Activated CD8-positive, alpha-beta memory T cell treated with anti-CD3 and anti-CD28 coated beads for 48 hours (primary cell): ENCODE results near the gene OSBP2.
"Not testable (repeated sequence)": the region's sequence is repeated elsewhere in the genome, so short reads cannot be mapped to it uniquely, and the experiment has no call there.

ENCODE experiments used
- DNase-seq, 3 experiments: peaks; one replicate each; pipeline ENCODE4 v3.0.0-alpha.2; 2020; ENCODE audit warnings: low read depth in 2 of 3, low spot score in 2 of 3

OSBP2 gene

DNA sequence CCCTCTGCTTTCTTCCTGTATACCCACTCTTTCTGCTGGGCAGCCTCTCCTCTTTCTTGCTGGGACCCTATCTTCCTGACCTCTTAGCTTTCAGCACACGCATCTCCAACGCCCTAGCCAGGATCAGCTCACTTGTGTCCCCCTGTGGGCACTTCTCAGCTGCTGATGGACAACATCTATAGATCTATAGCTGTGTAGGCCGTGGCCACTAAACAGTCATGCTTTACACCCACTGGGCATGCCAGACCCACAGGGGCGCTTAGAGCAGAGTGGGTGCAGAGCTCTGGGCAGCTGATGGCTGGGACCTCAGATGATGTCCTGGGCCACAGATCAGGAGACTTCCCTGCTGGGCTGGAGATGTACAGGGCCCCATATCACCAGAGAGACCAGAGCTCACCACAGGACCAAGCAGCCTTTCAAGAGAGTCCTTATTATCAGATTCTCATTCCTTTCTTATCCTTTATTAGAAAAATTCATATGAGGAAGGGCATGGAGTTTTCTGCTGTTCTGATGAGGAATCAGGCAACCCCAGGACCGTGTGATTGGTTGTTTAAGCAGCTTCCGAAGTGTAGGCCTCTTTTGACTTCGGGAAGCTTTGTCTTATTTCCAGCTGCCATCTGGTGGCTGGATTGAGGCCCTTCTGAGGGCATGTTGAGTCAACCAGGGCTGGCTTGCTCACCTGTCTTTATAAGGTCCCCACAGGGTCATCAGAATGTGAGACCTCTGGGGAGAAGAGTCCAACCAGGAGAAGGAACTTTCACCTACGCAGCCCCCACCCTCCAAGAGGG is 60.5 kb downstream of the OSBP2 start:
- DNase-seq, result peak in 1 of 3 experiments; percentile 16

DNA sequence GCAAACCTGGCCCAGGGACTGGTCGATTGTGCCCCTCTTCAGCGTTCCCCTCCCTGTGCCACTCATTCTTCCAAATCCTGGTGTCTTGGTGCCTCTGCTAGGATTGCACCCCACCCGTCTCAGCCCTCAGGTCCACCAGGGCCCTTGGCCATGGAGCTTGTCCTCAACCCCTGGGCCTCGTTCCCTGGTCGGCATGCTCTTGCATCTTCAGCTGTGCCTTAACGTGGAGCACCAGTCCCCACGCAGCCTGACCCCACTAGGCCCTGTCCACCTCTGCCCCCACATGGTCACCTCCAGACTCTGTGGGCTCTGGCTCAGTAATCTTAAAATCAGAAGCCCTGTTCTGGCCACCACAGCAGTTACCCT is 61.1 kb downstream of the OSBP2 start:
- DNase-seq, result no peak

DNA sequence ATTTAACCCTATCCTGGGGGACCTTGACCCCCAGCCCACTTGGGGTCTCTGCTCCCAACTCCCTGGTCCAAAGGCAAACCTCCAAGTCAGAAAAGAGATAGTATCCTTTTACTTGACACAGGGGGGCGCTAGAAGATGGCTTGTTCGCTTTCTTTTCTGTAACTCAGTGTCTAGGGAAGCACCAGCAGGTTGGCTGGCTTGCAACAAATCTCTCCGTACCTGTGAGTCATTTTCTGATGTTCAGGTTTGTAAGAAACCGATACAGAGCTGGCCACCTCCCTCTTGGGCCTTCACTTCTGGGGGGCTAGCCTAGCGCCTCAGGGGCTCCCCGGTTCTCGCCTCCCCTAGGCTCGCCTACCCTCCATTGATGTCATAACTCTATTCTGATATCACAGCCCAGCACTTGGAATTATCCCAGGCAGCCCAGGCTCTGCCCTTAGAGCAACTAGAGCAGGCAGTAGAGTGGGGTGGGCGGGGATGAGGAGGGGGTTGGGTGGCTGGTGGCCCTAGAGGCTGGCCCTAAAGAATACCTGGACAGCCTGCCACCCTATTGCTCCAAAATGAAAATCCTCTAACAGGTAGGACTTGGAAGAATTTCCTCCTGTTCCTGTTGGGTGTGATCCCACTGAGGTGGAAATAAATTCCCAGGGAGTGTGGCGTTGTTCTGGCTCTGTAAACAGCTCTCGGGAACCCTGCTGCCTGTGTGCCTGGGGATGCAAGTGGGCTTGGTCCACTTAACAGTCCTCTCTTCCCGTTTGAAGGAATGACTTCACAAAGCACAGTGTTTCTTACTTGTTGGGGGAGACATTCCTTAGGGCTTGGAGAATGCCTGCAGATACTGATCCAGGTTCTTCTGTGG is 69.4 kb downstream of the OSBP2 start:
- peak in 1 of 3 experiments; percentile 16 for DNase-seq

DNA sequence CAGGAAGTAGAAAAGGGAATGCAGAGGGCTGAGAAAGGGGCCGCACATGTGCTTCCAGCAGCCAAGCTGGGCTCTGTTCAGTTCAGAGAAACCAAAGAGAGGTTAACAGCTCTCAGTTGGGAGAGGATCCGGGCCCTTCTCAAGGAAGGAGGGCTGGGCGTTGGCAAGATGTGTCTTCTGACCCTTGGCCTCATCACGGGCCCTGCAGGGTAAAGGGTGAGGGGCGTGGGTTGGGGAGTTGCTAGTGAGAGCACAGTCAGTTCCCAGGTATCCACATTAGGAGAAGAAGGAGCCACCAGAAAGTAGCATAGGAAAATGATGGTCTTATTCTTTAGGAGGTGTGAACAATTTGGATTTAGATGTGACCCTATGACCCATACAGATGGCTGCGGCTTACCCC is 73.0 kb downstream of the OSBP2 start:
- DNase-seq, result no peak

DNA sequence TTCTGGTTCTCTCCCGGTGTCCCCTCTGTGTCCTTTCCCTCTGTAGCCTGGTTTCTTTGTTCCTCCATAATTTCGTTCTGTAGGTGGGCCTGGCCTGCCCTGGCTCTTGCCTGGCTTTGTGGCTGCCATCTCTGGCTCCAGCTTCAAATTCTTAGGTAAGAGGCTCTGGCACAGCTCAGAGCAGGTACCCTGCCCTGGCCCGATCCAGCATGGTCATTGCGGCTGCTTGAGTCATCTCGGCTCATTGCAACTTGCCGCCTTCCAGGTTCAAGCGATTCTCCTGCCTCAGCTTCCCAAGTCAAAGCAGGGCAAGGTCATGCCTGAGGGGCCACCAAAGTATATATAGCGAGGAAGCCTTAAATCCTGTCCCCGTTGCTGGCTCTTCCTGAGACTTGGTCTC is 76.0 kb downstream of the OSBP2 start:
- no peak for DNase-seq

DNA sequence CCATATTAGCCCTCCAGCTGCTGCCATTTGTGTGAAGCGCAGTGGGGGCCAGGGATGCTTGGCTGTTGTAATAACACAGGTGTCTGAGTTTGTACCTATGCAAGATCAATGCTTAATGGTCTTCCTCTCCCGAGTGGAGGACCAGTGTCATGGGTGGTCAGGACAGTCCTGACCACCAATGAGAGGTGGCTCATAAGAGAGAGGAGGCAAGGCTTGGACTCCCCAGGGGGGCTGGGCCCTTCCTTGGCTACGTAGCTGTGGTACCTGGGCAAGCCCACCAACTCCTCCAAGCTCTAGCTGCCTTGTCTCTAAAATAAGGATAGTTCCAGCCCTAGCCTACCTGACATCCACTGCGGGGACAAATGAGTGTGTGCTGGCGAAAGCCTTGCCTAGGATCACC is 79.2 kb downstream of the OSBP2 start:
- DNase-seq, result no peak

DNA sequence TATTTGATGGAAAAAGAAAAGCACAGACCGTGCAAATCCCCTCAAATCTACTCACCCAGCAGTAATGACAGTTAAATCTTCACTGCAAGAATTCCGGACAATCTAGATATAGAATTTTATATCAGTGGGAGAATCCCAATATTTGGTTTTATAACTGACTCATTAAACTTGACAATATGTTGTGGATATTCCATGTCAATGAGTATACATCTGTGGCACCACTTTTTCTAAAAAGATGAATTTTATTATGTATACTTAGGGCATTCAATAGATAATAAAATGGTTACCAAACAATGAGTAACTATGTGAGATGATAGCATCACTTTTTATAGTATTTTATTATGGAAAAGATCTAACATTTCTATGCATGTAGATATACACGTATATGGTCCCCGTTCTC is 79.9 kb downstream of the OSBP2 start:
- no peak for DNase-seq

DNA sequence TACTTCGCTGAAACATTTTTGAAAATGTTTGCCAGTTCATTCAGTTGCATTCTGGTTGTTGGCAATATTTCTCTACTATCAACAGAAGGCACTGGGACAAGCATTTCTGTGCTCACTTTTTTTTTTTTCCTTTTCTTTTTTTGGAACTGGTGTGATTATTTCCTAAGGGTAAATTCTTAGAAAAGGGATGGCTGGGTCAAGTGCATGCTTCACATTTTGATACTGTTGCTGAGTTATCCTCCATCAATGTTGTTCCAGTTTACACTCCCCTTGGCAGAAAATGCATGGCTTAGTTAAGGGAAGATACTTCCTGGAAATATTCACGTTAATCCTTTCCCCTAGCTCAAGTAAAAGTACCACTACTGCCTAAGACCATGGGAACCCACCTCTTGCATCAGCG is 81.8 kb downstream of the OSBP2 start:
- DNase-seq, result no peak

DNA sequence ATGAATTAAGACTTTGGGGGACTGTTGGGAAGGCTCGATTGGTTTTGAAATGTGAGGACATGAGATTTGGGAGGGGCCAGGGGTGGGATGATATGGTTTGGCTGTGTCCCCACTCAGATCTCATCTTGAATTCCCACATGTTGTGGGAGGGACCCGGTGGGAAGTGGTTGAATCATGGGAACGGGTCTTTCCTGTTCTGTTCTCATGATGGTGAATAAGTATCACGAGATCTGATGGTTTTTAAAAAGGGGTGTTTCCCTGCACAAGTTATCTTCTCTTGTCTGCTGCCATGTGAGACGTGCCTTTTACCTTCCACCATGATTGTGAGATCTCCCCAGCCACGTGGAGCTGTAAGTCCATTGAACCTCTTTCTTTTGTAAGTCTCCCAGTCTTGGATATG is 82.5 kb downstream of the OSBP2 start:
- DNase-seq, result not testable (repeated sequence)

DNA sequence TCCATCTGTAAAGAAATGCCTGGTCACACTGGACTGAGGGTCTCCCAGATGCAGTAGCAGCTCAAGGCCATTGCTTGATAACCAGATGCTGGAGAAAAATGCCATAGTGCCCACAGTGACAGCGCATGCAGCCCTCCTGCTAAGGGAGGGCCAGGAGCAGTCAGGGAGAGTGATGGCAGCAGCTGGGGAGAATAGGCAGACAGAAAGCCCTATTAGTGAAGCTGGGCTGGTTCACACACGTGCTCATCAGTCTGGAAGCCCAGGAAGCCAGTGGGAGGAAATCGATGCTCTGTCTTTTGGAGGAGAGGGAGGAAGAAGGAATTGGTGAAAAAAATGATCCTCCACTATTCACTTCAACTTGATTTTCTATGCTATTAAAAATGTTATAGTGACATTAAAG is 82.9 kb downstream of the OSBP2 start:
- DNase-seq, result no peak

DNA sequence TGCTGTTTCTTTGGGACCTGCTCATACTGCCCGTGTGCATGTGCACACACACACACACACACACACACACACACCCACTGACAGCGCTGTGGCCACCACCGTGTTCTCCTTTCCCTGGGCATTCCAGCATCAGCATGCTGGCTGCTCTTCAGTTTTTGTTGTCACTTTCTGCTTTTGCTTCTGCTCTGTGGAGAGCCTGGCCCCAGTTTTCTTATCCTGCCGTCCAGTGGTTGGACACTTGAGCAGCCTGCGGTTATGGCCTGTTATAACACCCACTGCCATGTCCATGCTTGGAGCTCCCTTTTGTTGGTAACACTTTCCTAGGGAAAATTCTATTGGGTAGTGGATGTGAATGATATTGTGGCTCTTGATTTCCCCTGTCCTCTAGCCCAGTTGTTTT is 83.6 kb downstream of the OSBP2 start:
- no peak for DNase-seq

DNA sequence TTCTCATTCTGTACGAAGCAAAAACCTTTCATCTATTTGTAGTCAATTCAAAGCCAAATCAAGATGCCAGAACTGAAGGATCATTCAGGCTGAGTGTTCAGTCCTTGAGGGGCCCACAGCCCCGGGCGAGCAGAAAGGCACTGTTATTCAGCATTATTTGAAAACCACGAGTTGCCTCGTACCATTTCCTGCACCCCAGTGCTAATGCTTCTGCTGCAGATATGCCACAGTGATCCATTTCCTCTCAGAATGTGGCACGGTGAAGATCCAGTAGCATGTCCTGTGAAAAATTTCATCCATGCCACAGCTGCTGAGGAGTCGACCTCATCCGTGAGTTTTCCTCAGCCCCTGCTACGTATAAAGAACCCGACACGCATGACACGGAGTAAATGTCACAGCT is 85.4 kb downstream of the OSBP2 start:
- DNase-seq, result no peak

DNA sequence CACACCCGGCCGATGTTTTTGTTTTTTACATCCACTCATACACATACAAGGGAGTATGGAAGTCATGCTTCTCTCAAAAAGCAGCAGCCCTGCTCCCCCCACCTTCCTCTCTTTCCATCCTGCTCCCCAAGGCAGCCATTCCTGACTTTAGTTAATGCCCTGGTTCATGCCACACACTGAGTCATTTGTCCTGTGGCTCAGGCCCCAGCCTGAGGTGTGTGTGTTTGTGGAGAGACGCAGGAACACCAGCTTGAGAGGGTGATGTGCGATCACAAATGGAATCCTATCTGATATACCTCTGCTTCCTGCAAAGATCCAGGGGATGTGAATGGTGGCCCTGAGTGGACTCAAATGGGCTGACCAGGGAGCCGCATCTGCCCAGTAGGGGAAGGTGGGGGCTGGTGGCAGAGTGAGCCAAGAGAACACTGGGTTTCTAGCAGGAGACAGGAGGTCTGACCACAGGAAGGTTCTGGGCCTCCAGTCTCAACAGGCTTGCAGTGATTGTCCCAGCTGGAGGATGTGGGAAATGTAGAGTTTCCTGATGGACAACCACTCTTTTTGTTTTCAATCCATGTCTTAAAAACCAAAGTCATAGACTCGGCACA is 86.7 kb downstream of the OSBP2 start:
- DNase-seq, result no peak

DNA sequence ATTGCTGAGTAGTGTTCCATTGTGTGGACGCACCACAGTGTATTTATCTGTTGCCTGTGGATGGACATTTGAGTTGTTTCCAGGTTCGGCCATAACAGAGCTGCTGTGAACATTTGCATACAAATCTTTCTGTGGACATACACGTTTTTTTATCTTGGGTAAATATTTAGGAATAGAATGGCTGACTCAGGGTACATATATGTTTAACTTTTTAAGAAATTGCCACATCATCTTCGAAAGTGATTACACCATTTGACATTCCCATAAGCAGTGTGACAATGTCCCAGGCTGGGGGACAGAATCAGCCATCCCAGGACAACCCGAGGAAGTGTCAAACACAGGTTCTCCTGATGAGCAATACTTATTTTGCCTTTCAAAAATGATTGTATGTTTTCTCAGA is 87.9 kb downstream of the OSBP2 start:
- no peak for DNase-seq

DNA sequence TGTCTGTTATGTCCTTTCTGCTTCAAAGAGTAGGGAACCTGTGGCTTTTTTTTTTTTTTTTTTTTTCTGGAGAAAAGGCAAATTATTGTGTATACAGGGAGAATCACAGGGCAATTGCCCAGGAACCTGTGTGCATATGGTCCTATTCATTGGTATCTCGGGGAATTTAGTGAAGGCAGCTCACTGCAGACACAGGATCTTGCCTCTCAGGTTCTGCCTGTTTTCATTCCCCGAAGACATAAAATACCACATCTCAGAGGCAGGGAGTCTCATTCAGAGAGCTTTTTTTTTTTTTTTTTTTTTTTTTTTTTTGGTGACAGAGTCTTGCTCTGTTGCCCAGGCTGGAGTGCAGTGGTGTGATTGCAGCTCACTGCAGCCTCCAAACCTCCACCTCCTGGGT is 88.3 kb downstream of the OSBP2 start:
- no peak for DNase-seq

DNA sequence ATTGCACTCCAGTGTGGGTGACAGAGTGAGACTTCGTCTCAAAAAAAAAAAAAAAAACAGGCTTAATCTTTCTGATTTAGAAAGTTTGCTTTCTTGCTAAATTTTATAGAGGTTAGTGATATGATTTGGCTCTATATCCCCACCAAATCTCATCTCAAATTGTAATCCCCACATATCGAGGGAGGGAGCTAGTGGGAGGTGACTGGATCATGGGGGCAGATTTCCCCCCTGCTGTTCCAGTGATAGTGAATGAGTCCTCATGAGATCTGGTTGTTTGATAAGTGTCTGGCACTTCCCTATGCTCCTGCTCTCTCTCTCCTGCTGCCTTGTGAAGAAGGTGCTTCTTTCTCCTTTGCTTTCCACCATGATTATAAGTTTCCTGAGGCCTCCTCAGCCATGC is 90.9 kb downstream of the OSBP2 start:
- no peak for DNase-seq

DNA sequence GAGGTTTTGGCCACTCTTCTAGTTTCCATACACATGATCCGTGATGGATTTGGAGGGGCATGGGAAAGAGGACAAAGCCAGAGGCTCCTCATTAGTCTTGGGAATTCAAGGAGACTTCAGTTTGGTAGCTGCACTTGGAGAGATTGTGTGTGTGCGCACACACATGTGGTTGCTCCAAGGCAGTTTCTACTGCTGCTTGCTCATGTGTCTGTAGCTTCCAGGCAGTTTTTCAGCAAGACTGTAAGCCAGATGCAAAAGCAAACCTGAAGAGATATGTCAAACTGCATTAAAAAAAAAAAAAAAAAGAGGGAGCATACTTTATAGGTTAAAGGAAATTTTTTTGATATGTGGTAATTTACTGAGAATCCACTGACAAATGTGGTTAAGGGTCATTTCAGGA is 95.7 kb downstream of the OSBP2 start:
- DNase-seq, result no peak

DNA sequence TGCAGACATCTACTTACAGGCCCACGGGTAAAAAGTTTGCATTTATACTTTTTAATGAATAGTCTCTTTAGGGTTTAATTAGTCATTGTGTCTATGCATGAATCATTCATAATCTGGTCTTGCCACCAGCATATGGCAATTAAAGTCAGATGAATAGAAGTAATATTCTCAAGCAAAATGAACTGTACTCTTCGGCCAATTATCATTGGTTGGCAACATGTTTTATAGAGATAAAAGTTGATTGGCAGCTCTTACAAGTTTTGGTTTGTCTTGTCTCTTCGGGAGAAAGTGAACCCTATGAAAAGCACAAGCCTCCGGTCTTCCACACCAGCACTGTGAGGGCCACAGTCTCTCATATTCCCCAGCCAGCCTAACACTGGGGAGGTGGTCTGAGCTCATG is 97.8 kb downstream of the OSBP2 start:
- DNase-seq, result no peak

DNA sequence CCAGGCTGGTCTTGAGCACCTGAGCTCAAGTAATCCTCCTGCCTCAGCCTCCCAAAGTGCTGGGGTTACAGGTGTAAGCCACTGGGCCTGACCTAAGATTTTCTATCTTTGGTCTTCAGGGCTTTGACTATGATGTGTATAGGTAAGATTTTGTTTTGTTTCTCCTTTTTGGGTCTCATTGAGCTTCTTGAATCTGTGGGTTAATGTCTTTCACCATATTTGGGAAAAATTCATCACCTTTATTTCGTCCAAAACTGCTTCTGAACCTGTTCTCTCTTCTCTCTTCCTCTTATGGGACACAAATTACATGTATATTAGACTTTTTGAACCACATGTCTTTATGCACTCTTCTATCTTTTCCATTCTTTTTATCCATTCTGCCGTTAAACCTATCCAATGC is 100.4 kb downstream of the OSBP2 start:
- no peak for DNase-seq

DNA sequence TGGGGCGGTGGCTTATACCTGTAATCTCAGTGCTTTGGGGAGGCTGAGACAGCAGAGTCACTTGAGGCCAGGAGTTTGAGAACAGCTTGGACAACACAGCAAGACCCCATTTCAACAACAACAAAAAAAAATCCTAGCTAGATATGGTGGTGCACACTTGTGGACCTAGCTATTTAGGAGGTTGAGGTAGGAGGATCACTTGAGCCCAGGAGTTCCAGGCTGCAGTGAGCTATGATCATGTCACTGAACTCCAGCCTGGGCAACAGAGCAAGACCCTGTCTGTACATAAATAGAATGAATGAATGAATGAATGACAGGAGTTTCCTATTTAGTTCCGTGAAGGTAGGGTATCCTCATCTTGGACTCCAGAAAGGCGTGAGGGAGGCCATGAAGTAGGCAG is 107.0 kb downstream of the OSBP2 start:
- no peak for DNase-seq

DNA sequence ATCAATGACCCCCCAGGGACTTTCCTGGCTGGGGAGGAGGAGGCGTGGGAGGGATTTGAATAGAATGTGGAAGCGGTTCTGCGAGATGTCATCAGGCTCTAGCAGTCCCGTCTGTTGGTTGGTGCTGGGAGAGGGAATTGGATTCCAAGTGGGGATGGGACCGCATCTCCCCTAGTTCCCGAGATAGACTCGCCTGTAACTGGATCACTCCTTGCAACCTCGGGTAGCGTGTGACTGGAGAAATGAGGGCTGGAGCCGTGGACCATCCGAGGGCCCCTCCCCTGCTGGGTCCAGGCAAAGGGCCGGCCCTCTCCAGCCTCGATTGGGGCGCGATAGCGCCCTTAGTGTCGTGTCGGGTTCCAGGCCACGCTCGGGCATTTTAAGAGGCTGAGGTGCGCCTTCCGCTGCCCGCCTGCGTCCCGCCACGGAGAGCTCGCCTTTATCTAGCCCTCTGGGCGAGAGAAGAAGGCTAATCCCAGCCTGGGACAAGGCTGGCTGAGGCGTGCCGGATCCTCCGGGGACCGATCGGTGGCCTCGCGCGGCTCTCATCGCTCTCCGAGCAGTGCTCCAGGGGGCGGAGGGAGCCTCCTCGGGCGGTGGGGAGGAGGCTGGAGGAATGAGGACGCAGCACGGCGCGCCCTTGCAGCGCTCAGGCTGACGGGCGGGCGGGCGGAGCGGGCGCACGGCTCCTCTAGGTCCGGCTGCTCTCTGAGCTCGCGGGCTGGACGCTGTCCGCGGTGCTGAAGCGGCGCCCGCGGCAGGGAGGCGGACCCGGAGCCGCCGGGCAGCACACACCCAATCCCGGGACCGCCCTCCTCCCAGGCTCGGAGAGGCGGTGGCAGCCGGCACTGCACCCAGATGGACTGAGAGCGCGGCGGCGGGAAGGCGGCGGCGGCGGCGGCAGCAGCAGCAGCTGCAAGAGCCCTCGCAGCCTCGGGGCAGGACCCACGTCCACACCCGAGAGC is 107.8 kb downstream of the OSBP2 start:
- peak; percentile 33 to 60 (median 35) for DNase-seq
